ENCODE results near the gene NPBWR2.
A peak's percentile ranks its signal among the peaks of the same experiment; 100 is the strongest.
"Not testable (repeated sequence)": the region's sequence is repeated elsewhere in the genome, so short reads cannot be mapped to it uniquely, and the experiment has no call there.

Gene NPBWR2

DNA sequence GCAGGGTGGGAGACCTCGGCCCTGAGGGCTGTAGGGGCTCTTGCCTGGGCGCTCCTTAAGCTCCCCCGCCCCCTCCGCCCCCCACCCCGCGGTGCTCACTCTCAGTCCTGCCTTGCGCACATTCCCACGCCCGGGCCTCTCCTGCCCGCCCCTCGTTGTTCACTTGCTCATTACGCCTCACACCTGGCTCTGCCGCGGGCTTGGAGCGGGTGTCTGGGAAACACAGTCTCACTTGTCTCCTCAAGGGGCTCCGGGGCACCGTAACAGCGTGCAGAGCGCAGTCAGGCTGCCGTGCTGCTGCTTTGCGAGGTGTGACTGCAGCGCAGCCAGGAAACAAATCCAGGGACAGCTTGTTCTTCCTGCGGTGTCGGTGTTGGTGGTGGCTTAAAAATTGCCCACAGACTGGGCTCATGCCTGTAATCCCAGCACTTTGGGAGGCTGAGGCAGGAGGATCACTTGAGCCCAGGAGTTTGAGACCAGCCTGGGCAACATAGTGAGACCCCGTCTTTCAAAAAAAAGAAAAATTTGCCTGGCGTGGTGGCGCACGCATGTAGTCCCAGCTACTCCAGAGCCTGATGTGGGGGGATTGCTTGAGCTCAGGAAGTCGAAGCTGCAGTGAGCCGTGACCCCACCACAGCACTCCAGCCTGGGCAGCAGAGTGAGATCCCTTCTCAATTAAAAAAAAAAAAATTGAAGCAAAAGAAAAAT is 4.6 kb downstream of the NPBWR2 start:
- no peak for DNase-seq (ENCODE audit: low read depth)

DNA sequence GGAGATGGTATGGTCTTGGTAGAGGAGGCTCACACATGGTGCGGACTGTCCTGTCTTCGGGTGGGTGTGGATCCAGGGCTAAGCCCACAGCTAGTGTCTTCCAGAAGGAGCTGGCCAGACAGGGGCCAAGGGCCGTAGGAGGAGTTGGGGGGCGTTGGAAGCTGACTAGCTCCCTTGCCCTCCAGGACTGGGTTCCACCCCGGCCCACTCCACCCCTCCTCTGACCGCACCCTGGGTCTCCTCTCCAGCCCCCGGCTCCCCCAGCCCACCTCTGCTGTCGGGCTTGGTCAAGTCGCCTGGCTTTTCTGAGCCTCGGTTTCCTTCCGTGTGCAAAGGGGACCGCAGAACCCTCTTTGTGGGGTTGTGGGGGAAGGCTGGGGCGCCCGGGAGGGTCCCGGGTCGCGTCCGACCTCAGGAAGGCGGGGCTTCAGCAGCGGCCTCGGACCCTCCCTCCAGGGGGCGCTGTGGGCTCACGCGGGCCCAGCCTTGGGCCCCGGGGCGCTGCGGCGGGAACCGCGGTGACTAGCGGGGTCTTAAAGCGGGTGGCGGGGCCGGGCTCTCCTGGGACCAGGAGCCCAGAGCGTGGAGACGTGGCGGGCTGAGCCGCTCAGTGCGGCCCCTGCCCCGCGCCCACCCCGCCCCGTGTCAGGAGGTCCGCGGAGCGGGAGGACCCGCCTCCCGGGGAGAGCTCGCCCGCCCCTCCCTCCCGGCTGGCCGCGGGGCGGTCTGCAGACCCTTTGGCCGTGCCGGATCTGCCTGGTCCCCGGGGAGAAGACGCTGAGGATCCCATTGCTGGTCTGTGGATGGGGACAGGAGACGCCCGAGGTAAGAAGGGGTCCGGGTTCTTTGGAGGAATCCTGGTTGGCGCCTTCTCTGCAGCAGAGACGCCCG is 5.4 kb downstream of the NPBWR2 start:
- DNase-seq (ENCODE audit: low read depth) = peak; percentile 43

GRCh38 chr20:64100946-64101688 is 6.2 kb downstream of the NPBWR2 start:
- DNase-seq (ENCODE audit: low read depth) = no peak

GRCh38 chr20:64100566-64100888 is 6.8 kb downstream of the NPBWR2 start:
- DNase-seq (ENCODE audit: low read depth) = no peak

DNA sequence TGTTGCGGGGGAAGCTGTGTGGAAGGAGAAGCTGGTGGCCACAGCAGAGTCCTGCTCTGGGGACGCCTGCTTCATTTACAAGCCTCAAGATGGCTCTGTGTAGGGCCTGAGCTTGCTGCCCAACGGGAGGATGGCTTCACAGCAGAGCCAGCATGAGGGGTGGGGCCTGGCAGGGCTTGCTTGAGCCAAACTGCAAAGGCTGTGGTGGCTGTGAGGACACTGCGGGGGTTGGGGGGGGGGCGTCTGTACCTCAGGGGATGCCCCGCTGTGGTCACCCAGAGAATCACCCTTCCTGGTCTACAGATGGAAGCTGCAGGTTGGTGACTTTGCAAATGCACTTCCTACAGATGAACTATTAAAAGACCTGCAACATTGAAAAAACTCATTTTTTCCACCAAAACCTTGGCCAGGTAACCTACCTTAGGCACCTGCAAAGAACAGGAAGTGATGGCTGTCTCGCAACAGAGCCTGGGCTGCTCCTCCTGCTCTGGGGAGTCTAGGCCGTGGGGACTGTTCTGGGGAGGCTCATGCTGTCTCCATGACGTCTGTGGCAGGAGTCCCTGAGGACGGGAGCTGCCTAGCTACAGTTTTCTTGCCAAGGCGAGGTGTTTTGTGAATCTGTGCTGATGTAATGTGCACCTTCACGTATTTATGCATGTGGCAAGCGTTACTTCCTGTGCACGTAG is 7.3 kb downstream of the NPBWR2 start:
- DNase-seq (ENCODE audit: low read depth) = no peak

DNA sequence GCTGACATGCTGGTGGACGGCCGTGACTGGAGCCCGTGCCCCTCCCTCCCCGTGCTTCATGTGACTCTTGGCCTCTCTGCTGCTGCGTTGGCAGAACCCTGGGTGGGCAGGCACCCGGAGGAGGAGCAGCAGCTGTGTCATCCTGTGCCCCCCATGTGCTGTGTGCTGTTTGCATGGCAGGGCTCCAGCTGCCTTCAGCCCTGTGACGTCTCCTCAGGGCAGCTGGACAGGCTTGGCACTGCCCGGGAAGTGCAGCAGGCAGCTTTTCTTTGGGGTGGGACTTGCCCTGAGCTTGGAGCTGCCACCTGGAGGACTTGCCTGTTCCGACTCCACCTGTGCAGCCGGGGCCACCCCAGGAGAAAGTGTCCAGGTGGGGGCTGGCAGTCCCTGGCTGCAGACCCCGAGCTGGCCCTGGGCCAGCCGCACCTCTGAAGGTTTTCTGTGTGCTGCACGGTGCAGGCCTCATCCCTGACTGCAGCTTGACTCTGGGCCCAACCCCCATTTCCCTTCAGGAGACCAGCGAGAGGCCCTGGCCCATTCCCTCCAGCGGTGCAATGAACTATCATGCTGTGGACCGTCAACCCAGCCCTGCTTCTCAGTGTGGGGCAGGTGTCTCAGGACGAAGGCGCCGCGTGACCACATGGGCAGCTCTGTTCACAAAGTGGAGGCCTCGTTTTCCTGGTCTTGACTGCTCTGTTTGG is 8.1 kb downstream of the NPBWR2 start:
- DNase-seq (ENCODE audit: low read depth) = no peak

- no peak for DNase-seq (ENCODE audit: low read depth)
These were observed 8.8 kb downstream of the NPBWR2 start for GRCh38 chr20:64098471-64099013.

GRCh38 chr20:64096535-64096934 is 10.8 kb downstream of the NPBWR2 start:
- DNase-seq (ENCODE audit: low read depth) = no peak

DNA sequence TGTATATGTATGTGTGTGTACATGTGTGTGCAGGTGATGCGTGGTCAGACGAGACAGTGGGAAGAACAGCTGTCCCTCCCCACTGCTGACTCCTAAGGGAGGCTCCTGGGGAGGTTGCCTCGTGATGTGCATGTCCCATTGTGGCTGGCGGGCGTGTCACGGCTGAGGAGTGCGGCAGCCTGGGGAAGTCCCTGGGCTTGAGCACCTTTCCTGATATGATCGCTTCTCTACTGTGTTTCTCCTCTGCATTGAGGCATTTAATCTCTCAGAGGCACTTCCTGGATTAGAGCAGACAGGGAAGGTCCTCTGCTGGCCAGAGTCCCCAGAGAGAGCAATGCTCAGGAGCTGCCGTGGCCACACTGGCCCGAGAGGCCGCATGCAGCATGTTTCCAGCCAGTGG is 11.4 kb downstream of the NPBWR2 start:
- no peak for DNase-seq (ENCODE audit: low read depth)

DNA sequence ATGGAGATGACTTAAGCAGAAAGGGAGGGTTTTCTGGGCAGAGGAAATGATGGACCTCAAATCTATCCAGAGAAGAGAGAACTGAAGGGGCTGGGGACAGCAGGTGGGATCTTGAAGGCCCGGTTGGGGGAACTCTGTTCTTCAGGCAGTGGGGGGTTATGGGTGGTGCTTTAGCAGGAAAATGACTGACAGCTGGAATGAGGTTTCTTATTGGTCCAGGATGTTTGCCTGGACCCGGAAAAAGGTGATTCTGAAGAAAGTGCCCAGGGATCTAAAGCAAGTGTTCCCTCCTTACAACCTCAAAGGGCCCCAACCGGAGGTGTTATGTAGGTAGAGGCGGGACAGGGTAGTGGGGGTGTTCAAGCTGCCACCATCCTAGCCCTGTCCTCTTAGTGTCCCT is 11.9 kb downstream of the NPBWR2 start:
- no peak for DNase-seq (ENCODE audit: low read depth)

DNA sequence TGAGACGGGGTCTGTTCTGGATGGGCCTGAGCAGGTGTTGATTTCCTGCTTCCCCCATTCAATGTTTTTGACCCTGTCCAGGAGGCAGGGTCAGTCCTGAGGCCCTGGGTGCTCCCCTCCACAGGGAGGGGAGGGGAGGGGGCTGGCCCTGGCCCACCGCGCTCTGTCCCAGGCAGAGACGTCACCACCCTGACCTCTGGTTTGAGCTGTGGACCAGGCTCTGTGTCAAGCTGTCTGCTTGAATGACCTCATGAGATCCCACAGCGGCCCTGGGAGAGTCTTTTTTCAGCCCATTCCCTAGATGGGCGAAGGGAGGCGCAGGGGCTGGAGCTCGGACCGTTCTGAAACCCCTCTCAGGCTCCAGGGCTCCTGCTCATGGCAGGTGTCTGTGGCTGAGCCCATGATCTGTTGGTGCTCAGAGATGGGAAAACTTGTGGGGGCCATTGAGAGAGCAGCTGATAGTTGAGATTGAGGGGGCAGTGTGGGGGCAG is 14.3 kb downstream of the NPBWR2 start:
- DNase-seq (ENCODE audit: low read depth) = no peak

- no peak for DNase-seq (ENCODE audit: low read depth)
These were observed 14.9 kb downstream of the NPBWR2 start for GRCh38 chr20:64092258-64093012.

GRCh38 chr20:64091770-64092169 is 15.6 kb downstream of the NPBWR2 start:
- no peak for DNase-seq (ENCODE audit: low read depth)

- DNase-seq (ENCODE audit: low read depth) = no peak
These were observed 16.0 kb downstream of the NPBWR2 start for GRCh38 chr20:64091340-64091739.

DNA sequence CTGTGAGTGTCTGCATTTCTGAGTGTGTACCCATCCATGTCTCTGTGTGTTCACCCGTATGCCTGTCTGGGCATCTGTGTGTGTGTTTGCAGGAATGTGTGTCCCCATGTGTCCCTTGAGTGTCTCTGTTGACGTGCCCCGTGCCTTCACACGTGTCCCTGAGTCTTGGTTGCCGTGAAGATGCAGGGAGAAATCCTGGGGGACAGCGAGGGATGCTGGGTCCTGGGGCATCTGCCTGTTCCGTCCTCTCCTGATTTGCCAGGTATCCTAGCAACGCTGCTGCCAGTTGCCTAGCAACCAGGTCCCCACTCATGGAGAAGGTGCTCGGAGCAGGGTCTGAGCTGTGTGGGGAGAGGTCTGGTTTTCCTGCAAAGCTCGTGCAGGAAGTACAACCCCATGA is 17.2 kb downstream of the NPBWR2 start:
- DNase-seq (ENCODE audit: low read depth) = no peak

- not testable (repeated sequence) for DNase-seq (ENCODE audit: low read depth)
These were observed 18.8 kb downstream of the NPBWR2 start for GRCh38 chr20:64088586-64088985.

DNA sequence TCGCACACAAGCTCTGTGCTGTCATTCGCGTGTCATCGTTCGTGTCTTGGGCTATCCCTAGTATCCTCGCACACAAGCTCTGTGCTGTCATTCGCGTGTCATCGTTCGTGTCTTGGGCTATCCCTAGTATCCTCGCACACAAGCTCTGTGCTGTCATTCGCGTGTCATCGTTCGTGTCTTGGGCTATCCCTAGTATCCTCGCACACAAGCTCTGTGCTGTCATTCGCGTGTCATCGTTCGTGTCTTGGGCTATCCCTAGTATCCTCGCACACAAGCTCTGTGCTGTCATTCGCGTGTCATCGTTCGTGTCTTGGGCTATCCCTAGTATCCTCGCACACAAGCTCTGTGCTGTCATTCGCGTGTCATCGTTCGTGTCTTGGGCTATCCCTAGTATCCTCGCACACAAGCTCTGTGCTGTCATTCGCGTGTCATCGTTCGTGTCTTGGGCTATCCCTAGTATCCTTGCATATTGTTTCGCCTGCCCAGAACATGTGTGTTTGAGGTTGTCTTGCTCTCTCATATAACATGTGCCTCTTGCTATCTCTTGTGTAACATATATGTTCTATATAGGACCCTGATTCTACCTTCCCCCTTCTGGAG is 20.0 kb downstream of the NPBWR2 start:
- DNase-seq (ENCODE audit: low read depth) = not testable (repeated sequence)

- DNase-seq (ENCODE audit: low read depth) = no peak
These were observed 20.6 kb downstream of the NPBWR2 start for GRCh38 chr20:64086801-64087200.

DNA sequence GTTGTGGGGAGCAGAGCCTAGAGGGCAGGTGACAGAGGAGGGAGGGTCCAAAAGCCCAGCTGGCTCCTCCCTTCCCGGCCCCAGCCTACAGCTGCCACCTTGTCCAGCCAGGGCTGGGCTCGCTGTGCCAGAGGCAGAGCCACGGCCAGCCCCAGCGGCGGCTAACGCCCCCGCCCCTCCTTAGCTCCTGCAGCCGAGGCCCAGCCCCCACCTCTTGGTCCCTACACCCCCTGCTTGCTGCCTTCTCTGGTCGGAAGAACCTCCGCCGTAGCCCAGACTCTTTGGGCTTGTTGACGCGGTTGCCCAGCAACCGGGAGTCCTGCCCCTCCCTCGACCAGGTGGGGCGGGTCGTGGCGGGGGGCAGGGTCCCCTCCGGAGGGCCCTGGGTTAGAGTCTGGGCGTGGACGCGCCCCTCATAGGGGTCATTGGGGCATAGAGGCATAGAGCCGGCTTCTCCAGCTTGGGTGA is 22.6 kb downstream of the NPBWR2 start:
- no peak for DNase-seq (ENCODE audit: low read depth)
